ENCODE measurements around the gene DIAPH3. TPM values are rescaled to one million over a fixed set of nuclear protein-coding genes. Genes with fewer than 3 reads are reported as not detected.

DIAPH3 gene
- total and polyA plus RNA-seq, 2 of the 8 experiments (the other 6 are each of a cell fraction or from before 2014, with no cell fraction given), result 8.0 to 30.8 TPM

- Histone ChIP-seq H2BK15ac (ENCODE audit: low read length) (no peak overlapping the region), H2BK5ac (ENCODE audit: low read depth, low read length) (no peak overlapping the region), H3K18ac (ENCODE audit: extremely low read depth, low read length) (no peak overlapping the region), H3K27me3 (replicated peaks in 1 of 4; ENCODE audit: control insufficient read depth in 3 of 4, extremely low read depth in 1 of 4, insufficient read depth in 3 of 4, low read length in 3 of 4) (no peaks in the 10 kb centered on the region), H3K9me3 (ENCODE audit: insufficient read depth in 2 of 2, low read depth in 1 of 2, low read length in 1 of 2) (no peaks in the 10 kb centered on the region), H4K20me1 (replicated peaks in 1 of 2; ENCODE audit: control insufficient read depth in 1 of 2, insufficient read depth in 2 of 2, low read length in 2 of 2) (no peaks in the 10 kb centered on the region), H4K8ac (ENCODE audit: extremely low read depth, insufficient read depth, low read length) (no peak overlapping the region), H4K91ac (replicated peaks; ENCODE audit: insufficient read length, low read length) (no peak overlapping the region), H3K27ac (ENCODE audit: low read depth, low read length) (no peak overlapping the region), H3K9ac (replicated peaks in 1 of 4; ENCODE audit: extremely low read depth in 1 of 4, low read depth in 3 of 4, low read length in 3 of 4) (no peak overlapping the region), H3K4me2 (ENCODE audit: insufficient read depth in 1 of 2, low read depth in 2 of 2, low read length in 2 of 2) (no peak overlapping the region), H2BK120ac (replicated peaks; ENCODE audit: low read depth, low read length) (no peak overlapping the region), H3K14ac (ENCODE audit: insufficient read length) (no peak overlapping the region), H3K36me3 (ENCODE audit: control insufficient read depth in 2 of 4, insufficient read depth in 4 of 4, low read length in 3 of 4) (peaks cover 0 to 4% (median 0%) of the 10 kb centered on the region in 4 experiments; a peak in 1 of 8 replicates), H3K4me1 (replicated peaks in 1 of 4; ENCODE audit: control insufficient read depth in 3 of 4, insufficient read depth in 4 of 4, low read length in 3 of 4) (no peaks in the 10 kb centered on the region), H3K56ac (replicated peaks; ENCODE audit: insufficient read length, low read depth, low read length) (no peak overlapping the region), H2BK20ac (ENCODE audit: low read length) (no peak overlapping the region), H3K4me3 (ENCODE audit: extremely low read depth in 1 of 4, insufficient read depth in 2 of 4, low read depth in 3 of 4, low read length in 4 of 4) (no peak overlapping the region), H3K23me2 (ENCODE audit: low read depth, low read length) (no peaks in the 10 kb centered on the region), H3K4ac (replicated peaks; ENCODE audit: insufficient read length, low read depth, low read length) (no peak overlapping the region), H2AK5ac (ENCODE audit: low read depth, low read length) (no peak overlapping the region), H4K5ac (ENCODE audit: insufficient read length, low read depth, low read length) (no peak overlapping the region), H3K79me2 (ENCODE audit: control insufficient read depth in 1 of 2, insufficient read depth in 2 of 2, low read length in 2 of 2) (no peaks in the 10 kb centered on the region), H2AFZ (ENCODE audit: low read length) (no peak overlapping the region), H2BK12ac (ENCODE audit: low read depth, low read length) (no peak overlapping the region), H3K79me1 (ENCODE audit: low read depth, low read length) (no peaks in the 10 kb centered on the region), H3K23ac (ENCODE audit: insufficient read length) (no peak overlapping the region)
- CTCF ChIA-PET (ENCODE audit: partially characterized antibody), result no interaction called here
- POLR2A ChIA-PET (ENCODE audit: partially characterized antibody), result no interaction called here
- FAIRE-seq (no peak), DNase-seq (ENCODE audit: low read depth in 1 of 2, low spot score in 2 of 2) (no peak)
- TF ChIP-seq BACH1 (IDR thresholded peaks at IDR 0.05; ENCODE audit: low read length) (no peak), HDAC6 (IDR thresholded peaks at IDR 0.05; ENCODE audit: low read depth, low read length) (no peak), SIN3A (conservative IDR thresholded peaks at IDR 0.05 in 1 of 2, IDR thresholded peaks at IDR 0.05 in 1 of 2; ENCODE audit: low read depth in 1 of 2, low read length in 2 of 2) (no peak), RNF2 (IDR thresholded peaks at IDR 0.05; ENCODE audit: borderline replicate concordance, low read depth, low read length, missing control alignments, poor library complexity, severe bottlenecking) (no peak), FOSL1 (IDR thresholded peaks at IDR 0.05; ENCODE audit: insufficient read depth, low read depth, low read length) (no peak), CHD1 (IDR thresholded peaks at IDR 0.05; ENCODE audit: low read depth, low read length) (no peak), TEAD4 (IDR thresholded peaks at IDR 0.05; ENCODE audit: low read depth, low read length) (no peak), EGR1 (IDR thresholded peaks at IDR 0.05; ENCODE audit: borderline replicate concordance, low read depth, low read length) (no peak), CBX8 (IDR thresholded peaks at IDR 0.05; ENCODE audit: borderline replicate concordance, low read depth, low read length) (no peak), ZNF274 (IDR thresholded peaks at IDR 0.05; ENCODE audit: borderline replicate concordance, extremely low read depth, low read length) (no peak), POLR2AphosphoS5 (IDR thresholded peaks at IDR 0.05; ENCODE audit: low read depth, low read length) (no peak)
- TF ChIP-seq, protein P1, sequence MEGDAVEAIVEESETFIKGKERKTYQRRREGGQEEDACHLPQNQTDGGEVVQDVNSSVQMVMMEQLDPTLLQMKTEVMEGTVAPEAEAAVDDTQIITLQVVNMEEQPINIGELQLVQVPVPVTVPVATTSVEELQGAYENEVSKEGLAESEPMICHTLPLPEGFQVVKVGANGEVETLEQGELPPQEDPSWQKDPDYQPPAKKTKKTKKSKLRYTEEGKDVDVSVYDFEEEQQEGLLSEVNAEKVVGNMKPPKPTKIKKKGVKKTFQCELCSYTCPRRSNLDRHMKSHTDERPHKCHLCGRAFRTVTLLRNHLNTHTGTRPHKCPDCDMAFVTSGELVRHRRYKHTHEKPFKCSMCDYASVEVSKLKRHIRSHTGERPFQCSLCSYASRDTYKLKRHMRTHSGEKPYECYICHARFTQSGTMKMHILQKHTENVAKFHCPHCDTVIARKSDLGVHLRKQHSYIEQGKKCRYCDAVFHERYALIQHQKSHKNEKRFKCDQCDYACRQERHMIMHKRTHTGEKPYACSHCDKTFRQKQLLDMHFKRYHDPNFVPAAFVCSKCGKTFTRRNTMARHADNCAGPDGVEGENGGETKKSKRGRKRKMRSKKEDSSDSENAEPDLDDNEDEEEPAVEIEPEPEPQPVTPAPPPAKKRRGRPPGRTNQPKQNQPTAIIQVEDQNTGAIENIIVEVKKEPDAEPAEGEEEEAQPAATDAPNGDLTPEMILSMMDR (IDR thresholded peaks at IDR 0.05; ENCODE audit: control extremely low read depth in 1 of 3, insufficient read depth in 1 of 3, low read depth in 1 of 3, low read length in 3 of 3), result no peak
These were observed 307.4 kb downstream of the DIAPH3 start for GRCh38 chr13:59856281-59856810.

Measured in H1 (cell line).